Left lung (tissue), 10 donors: ENCODE measurements around the gene PDE3B. TPM values are rescaled to one million over a fixed set of nuclear protein-coding genes. Genes with fewer than 3 reads are reported as not detected.

Source experiments
- ATAC-seq: fragments of 200-7000 bp; cut with Tn5 transposase; one replicate; pipeline ENCODE4 v1.9.1; 2020; ENCODE audit warnings: moderate library complexity
- DNase-seq, 4 donors: peaks; one replicate each; pipeline ENCODE4 v3.0.0-alpha.2; 2013 to 2020
- H3K27ac ChIP-seq, 2 donors: fragments of 200-600 bp; sonication (generic) in 1 of 2; one replicate each; pipeline versions ENCODE4 v1.5.0 to v1.8.0; 2020 to 2021
- H3K27me3 ChIP-seq, 2 donors: fragments of 200-600 bp; sonication (generic) in 1 of 2; one replicate each; pipeline versions ENCODE4 v1.5.0 to v1.8.0; 2020 to 2021
- H3K36me3 ChIP-seq, 2 donors: fragments of 200-600 bp; sonication (generic) in 1 of 2; one replicate each; pipeline versions ENCODE4 v1.5.0 to v1.8.0; 2020 to 2021
- H3K4me1 ChIP-seq, 2 donors: fragments of 200-600 bp; one replicate each; pipeline ENCODE4 v1.8.0; 2021
- H3K4me3 ChIP-seq, 2 donors: fragments of 200-600 bp; sonication (generic) in 1 of 2; one replicate each; pipeline versions ENCODE4 v1.5.0 to v1.8.0; 2020 to 2021; ENCODE audit warnings: mild to moderate bottlenecking in 1 of 2
- H3K9me3 ChIP-seq, 2 donors: fragments of 200-600 bp; sonication (generic) in 1 of 2; one replicate each; pipeline versions ENCODE4 v1.5.0 to v1.8.0; 2020 to 2021
- intact Hi-C, 2 donors: fragments of 100-400 bp; cut with DNase I; formaldehyde crosslinking; loops; one replicate each; pipeline versions ENCODE4 v1.11.2 to v1.14.2; 2022
- polyA plus RNA-seq, 6 donors: library from polyadenylated mRNA; unstranded; fragments of 120-200 nt; gene quantifications; one replicate each; pipeline ENCODE4 v1.2.1, GENCODE V29; 2013; ENCODE audit not compliant: insufficient read length in 6 of 6
- total RNA-seq, 2 donors: library from RNA; stranded (reverse); fragmentation: NEBNext Ultra II Directional; extraction: Animal tissue kit (Norgen Biotek cat#: 25700); gene quantifications; one replicate each; pipeline ENCODE4 v1.2.1, GENCODE V29; 2021
- TF ChIP-seq, protein P1 (sequence below), 2 donors: fragments of 200-600 bp; sonication (generic) in 1 of 2; IDR thresholded peaks; one replicate each; pipeline versions ENCODE4 v1.5.0 to v1.8.0; 2021; ENCODE audit warnings: antibody characterized with exemption in 2 of 2
- donor health status: DM: no; HTN: yes; CAD: no.
- donor health status: DM: no; HTN: no; CAD: no.

The PDE3B gene
- total and polyA plus RNA-seq, 8 donors: 17.0 to 36.2 (median 30.9) TPM

- Histone ChIP-seq H3K9me3 (no peaks in the 10 kb centered on the region), H3K27ac (peak overlapping the region; percentile 87 to 94), H3K27me3 (peaks cover 0 to 22% of the 10 kb centered on the region in 2 donors), H3K4me3 (peak overlapping the region; percentile 84 to 93), H3K36me3 (no peaks in the 10 kb centered on the region), H3K4me1 (peaks cover 5 to 47% of the 10 kb centered on the region in 2 donors)
- TF ChIP-seq, protein P1, sequence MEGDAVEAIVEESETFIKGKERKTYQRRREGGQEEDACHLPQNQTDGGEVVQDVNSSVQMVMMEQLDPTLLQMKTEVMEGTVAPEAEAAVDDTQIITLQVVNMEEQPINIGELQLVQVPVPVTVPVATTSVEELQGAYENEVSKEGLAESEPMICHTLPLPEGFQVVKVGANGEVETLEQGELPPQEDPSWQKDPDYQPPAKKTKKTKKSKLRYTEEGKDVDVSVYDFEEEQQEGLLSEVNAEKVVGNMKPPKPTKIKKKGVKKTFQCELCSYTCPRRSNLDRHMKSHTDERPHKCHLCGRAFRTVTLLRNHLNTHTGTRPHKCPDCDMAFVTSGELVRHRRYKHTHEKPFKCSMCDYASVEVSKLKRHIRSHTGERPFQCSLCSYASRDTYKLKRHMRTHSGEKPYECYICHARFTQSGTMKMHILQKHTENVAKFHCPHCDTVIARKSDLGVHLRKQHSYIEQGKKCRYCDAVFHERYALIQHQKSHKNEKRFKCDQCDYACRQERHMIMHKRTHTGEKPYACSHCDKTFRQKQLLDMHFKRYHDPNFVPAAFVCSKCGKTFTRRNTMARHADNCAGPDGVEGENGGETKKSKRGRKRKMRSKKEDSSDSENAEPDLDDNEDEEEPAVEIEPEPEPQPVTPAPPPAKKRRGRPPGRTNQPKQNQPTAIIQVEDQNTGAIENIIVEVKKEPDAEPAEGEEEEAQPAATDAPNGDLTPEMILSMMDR (IDR thresholded peaks at IDR 0.05): no peak
- peak; percentile 83 for ATAC-seq
- intact Hi-C loops: no loop called here
- peak; percentile 46 to 91 (median 60) for DNase-seq
Measured at GRCh38 chr11:14644226-14645014, 816 bp downstream of the PDE3B start.

GRCh38 chr11:14645015-14645912 is 1.7 kb downstream of the PDE3B start:
- DNase-seq (peak in 2 of 4 donors; percentile 41 to 42), ATAC-seq (no peak)
- TF ChIP-seq, protein P1 (IDR thresholded peaks at IDR 0.05): no peak
- Histone ChIP-seq H3K9me3 (no peaks in the 10 kb centered on the region), H3K27me3 (peaks cover 0 to 22% of the 10 kb centered on the region in 2 donors), H3K27ac (peak overlapping the region; percentile 87 to 94), H3K4me3 (peak overlapping the region; percentile 84 to 93), H3K4me1 (peaks cover 5 to 40% of the 10 kb centered on the region in 2 donors), H3K36me3 (no peaks in the 10 kb centered on the region)
- intact Hi-C loops: no loop called here

- intact Hi-C loops: no loop called here
- Histone ChIP-seq H3K36me3 (no peaks in the 10 kb centered on the region), H3K9me3 (no peaks in the 10 kb centered on the region), H3K4me1 (peaks cover 5 to 39% of the 10 kb centered on the region in 2 donors), H3K4me3 (peak overlapping the region; percentile 84 to 93), H3K27ac (peak overlapping the region; percentile 28 to 94), H3K27me3 (peaks cover 0 to 22% of the 10 kb centered on the region in 2 donors)
- DNase-seq (peak in 1 of 4 donors; percentile 41), ATAC-seq (no peak)
- TF ChIP-seq, protein P1 (IDR thresholded peaks at IDR 0.05): no peak
Measured at GRCh38 chr11:14645985-14646900, 2.6 kb downstream of the PDE3B start.

DNA sequence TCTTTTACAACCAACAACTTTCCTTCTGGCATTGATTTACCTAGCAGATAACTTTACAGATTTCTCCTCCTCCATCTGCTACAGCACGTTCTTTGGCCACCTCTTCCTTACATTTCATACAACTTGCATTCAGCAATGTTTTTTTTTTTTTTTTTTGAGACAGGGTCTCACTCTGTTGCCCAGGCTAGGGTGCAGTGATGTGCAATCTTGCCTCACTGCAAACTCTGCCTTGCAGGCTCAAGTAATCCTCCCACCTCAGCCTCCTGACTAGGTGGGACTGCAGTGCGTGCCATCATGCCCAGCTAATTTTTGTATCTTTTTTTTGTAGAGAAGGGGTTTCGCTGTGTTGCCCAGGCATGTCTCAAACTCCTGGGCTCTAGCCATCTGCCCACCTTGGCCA is 6.5 kb downstream of the PDE3B start:
- peaks cover 0 to 12% of the 10 kb centered on the region in 2 donors for H3K27me3 ChIP-seq

More for the DNA sequence above, 6.5 kb downstream of the PDE3B start:
- H3K9me3 ChIP-seq: no peaks in the 10 kb centered on the region
- TF ChIP-seq, protein P1 (IDR thresholded peaks at IDR 0.05): no peak
- peaks cover 5 to 23% of the 10 kb centered on the region in 2 donors for H3K4me1 ChIP-seq
- intact Hi-C loops: no loop called here
- ATAC-seq: no peak
- H3K27ac ChIP-seq: no peak overlapping the region
- H3K36me3 ChIP-seq: no peaks in the 10 kb centered on the region
- no peak overlapping the region for H3K4me3 ChIP-seq
- DNase-seq: no peak
